Panc1 (cell line): Measurements from ENCODE around the gene OR6C74.

ENCODE experiments used
- CTCF ChIP-seq: fragments of 450-650 bp; IDR thresholded peaks from 2 replicates; pipeline ENCODE4 v1.5.1; 2017; ENCODE audit warnings: mild to moderate bottlenecking
- POLR2AphosphoS5 ChIP-seq: IDR thresholded peaks from 2 replicates; pipeline ENCODE4 v1.6.1; 2012; ENCODE audit warnings: mild to moderate bottlenecking, low read depth, low read length, moderate library complexity

DNA sequence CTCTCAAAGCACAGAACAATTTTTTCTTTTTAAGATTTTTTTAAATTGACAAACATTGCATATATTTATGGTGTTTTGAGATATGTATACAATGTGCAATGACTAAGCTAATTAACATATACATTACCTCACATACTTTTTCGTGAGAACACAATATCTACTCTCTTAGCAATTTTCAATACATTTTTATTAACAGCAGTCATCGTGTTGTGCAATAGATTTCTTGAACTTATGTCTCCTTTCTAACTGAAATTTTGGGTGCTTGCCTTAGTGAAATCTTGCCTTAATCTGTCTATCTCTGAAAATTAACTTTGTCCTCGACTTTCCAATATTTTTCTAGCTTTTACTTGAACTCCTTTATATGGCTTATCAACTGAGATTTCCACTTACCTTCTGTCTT, 16.8 kb upstream of the OR6C74 start:
- TF ChIP-seq CTCF = no peak
- no peak for TF ChIP-seq POLR2AphosphoS5
